ENCODE measurements around the gene MLST8.

Gene MLST8

DNA sequence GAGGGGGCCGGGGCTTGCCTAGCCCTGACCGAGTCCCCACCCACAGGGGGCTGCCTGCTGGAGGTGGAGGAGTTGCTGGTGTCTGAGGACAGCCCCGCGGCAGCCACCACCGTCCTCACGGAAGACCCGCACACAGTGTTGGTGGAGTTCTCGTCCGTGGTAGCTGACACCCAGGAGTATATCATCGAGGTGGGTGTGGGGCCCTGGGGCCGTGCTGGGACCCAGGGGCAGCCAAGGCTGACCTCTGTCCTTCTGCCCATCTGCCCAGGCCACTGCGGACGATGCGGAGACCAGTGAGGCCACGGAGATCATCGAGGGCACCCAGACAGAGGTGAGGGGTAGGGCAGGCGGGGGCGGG lies 29.5 kb downstream of the MLST8 start:
- H3F3A ChIP-seq (ENCODE audit: insufficient read depth, low read length), result no peaks in the 10 kb centered on the region
- DNase-seq, result no peak
- no peak overlapping the region for H3K27ac ChIP-seq (ENCODE audit: low read length)
- TF ChIP-seq EZH2 (optimal IDR thresholded peaks at IDR 0.05; ENCODE audit: low read depth, low read length) (no peak), EZH2phosphoT487 (IDR thresholded peaks at IDR 0.05; ENCODE audit: low read length) (no peak), CTCF (IDR thresholded peaks at IDR 0.05; ENCODE audit: low read length) (no peak)
- H3K9ac ChIP-seq (ENCODE audit: low read length), result no peak overlapping the region
- no peaks in the 10 kb centered on the region; the same call in 1 of the 2 replicates for H3K27me3 ChIP-seq (replicated peaks; ENCODE audit: insufficient read depth, low read length)
- no peak overlapping the region for H3K4me3 ChIP-seq (ENCODE audit: low read length)
- no peak overlapping the region for H2AFZ ChIP-seq (ENCODE audit: low read length)
- no peaks in the 10 kb centered on the region for H3K4me1 ChIP-seq (ENCODE audit: low read length)
- H3K79me2 ChIP-seq (ENCODE audit: low read length), result no peaks in the 10 kb centered on the region
- H3K9me2 ChIP-seq (replicated peaks; ENCODE audit: insufficient read depth, low read length), result no peaks in the 10 kb centered on the region
- H3K9me3 ChIP-seq (replicated peaks; ENCODE audit: insufficient read depth, low read length), result no peaks in the 10 kb centered on the region
- no peaks in the 10 kb centered on the region for H3K36me3 ChIP-seq (replicated peaks; ENCODE audit: insufficient read depth, low read length)
- H3K4me2 ChIP-seq (ENCODE audit: low read depth, low read length), result no peak overlapping the region
- no peaks in the 10 kb centered on the region for H4K20me1 ChIP-seq (ENCODE audit: insufficient read depth, low read length)

GRCh38 chr16:2235234-2235651 lies 30.0 kb downstream of the MLST8 start:
- no peak for DNase-seq
- H3K27me3 ChIP-seq (replicated peaks; ENCODE audit: insufficient read depth, low read length), result no peaks in the 10 kb centered on the region; the same call in 1 of the 2 replicates
- no peaks in the 10 kb centered on the region for H3K4me1 ChIP-seq (ENCODE audit: low read length)
- no peaks in the 10 kb centered on the region for H3K79me2 ChIP-seq (ENCODE audit: low read length)
- no peak overlapping the region for H3K4me3 ChIP-seq (ENCODE audit: low read length)
- H3K36me3 ChIP-seq (replicated peaks; ENCODE audit: insufficient read depth, low read length), result no peaks in the 10 kb centered on the region
- no peak overlapping the region for H2AFZ ChIP-seq (ENCODE audit: low read length)
- no peak overlapping the region for H3K4me2 ChIP-seq (ENCODE audit: low read depth, low read length)
- H4K20me1 ChIP-seq (ENCODE audit: insufficient read depth, low read length), result no peaks in the 10 kb centered on the region
- no peak overlapping the region for H3K9ac ChIP-seq (ENCODE audit: low read length)
- no peak for TF ChIP-seq EZH2phosphoT487 (IDR thresholded peaks at IDR 0.05; ENCODE audit: low read length)
- no peak for TF ChIP-seq EZH2 (optimal IDR thresholded peaks at IDR 0.05; ENCODE audit: low read depth, low read length)
- TF ChIP-seq CTCF (IDR thresholded peaks at IDR 0.05; ENCODE audit: low read length), result no peak
- no peaks in the 10 kb centered on the region for H3F3A ChIP-seq (ENCODE audit: insufficient read depth, low read length)
- H3K27ac ChIP-seq (ENCODE audit: low read length), result no peak overlapping the region
- no peaks in the 10 kb centered on the region for H3K9me3 ChIP-seq (replicated peaks; ENCODE audit: insufficient read depth, low read length)
- no peaks in the 10 kb centered on the region for H3K9me2 ChIP-seq (replicated peaks; ENCODE audit: insufficient read depth, low read length)

DNA sequence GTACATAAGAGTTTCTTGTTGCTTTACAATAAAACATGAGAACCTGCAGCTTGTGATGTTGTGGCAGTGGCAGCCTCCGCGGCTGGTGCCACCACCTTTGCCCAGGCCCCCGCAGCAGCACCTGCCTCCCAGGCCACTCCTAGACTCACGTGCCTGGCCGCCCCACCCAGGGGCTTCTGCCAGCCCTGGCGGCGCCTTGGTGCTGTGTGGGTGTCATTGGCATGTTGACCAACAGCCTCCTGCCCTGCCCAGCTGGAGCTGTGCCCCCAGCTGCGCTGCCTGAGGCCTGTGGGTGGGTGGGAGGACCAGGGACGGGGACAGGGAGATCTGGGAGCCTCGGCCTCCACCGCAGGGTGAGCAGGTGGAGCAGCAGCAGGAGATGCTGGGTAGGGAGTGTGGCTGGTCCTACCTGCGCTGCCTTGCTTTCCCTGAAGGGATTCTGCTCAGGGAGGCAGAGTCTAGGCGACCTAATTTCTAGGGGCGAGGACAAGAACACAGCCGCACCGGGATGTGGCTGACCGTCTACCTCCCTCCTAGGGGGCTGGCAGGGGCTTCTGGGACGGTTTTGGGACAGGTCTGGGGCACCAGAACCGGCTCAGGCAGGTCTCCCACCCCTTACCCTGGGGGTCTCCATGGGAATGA lies 30.6 kb downstream of the MLST8 start:
- Histone ChIP-seq H3K9me2 (replicated peaks; ENCODE audit: insufficient read depth, low read length) (no peaks in the 10 kb centered on the region), H3K4me1 (ENCODE audit: low read length) (no peaks in the 10 kb centered on the region), H3K4me2 (ENCODE audit: low read depth, low read length) (no peak overlapping the region), H4K20me1 (ENCODE audit: insufficient read depth, low read length) (no peaks in the 10 kb centered on the region), H3K27ac (ENCODE audit: low read length) (no peak overlapping the region), H3F3A (ENCODE audit: insufficient read depth, low read length) (no peaks in the 10 kb centered on the region), H3K79me2 (ENCODE audit: low read length) (no peaks in the 10 kb centered on the region), H3K27me3 (replicated peaks; ENCODE audit: insufficient read depth, low read length) (no peaks in the 10 kb centered on the region; the same call in 1 of the 2 replicates), H3K36me3 (replicated peaks; ENCODE audit: insufficient read depth, low read length) (no peaks in the 10 kb centered on the region), H3K4me3 (ENCODE audit: low read length) (no peak overlapping the region), H3K9ac (ENCODE audit: low read length) (no peak overlapping the region), H3K9me3 (replicated peaks; ENCODE audit: insufficient read depth, low read length) (no peaks in the 10 kb centered on the region), H2AFZ (ENCODE audit: low read length) (no peak overlapping the region)
- DNase-seq, result no peak
- TF ChIP-seq EZH2 (optimal IDR thresholded peaks at IDR 0.05; ENCODE audit: low read depth, low read length) (no peak), CTCF (IDR thresholded peaks at IDR 0.05; ENCODE audit: low read length) (no peak), EZH2phosphoT487 (IDR thresholded peaks at IDR 0.05; ENCODE audit: low read length) (no peak)
